Fibroblast of the aortic adventitia (primary cell): Measurements from ENCODE around the gene RORC. TPM values are rescaled to one million over a fixed set of nuclear protein-coding genes. Genes with fewer than 3 reads are reported as not detected.

Source experiments
- DNase-seq: peaks from one replicate; pipeline ENCODE4 v3.0.0-alpha.2; 2010; ENCODE audit warnings: low read depth
- H3K4me3 ChIP-seq: 2 replicates; pipeline ENCODE4 v1.5.1; 2011; ENCODE audit warnings: low read depth, mild to moderate bottlenecking, control low read depth, low read length, moderate library complexity
- total RNA-seq: library from RNA; depleted of rRNA; stranded (reverse); fragments of >200 nt; gene quantifications from 2 replicates; pipeline ENCODE4 v1.2.3, GENCODE V29; 2012; ENCODE audit warnings: low replicate concordance
- TF ChIP-seq, protein P1 (sequence below): IDR thresholded peaks from 2 replicates; pipeline ENCODE4 v1.5.1; 2011; ENCODE audit warnings: mild to moderate bottlenecking, low read length, control low read depth, inconsistent platforms; ENCODE audit not compliant: insufficient read depth

The RORC gene
- total RNA-seq, 1 donor = not detected

DNA sequence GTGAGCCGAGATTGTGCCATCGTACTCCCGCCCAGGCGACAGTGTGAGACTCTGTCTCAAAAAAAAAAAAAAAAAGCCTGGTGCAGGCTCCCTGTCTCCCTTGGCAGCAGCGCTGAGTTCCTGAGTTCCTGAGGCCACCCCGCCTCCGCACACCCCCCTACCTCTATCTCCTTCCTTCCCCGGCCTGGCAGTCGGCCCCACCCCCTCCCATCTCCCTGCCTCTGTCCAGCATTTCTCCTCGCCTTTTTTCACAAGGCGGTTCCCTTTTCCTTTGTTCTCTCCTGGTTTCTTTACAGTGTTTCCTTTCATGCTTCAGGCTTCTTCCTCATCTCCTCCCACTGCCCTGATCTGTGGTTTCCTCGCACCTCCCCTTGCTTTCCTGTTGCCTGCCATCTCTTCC is 2.7 kb downstream of the RORC start:
- peak; percentile 42 for DNase-seq
- TF ChIP-seq, protein P1, sequence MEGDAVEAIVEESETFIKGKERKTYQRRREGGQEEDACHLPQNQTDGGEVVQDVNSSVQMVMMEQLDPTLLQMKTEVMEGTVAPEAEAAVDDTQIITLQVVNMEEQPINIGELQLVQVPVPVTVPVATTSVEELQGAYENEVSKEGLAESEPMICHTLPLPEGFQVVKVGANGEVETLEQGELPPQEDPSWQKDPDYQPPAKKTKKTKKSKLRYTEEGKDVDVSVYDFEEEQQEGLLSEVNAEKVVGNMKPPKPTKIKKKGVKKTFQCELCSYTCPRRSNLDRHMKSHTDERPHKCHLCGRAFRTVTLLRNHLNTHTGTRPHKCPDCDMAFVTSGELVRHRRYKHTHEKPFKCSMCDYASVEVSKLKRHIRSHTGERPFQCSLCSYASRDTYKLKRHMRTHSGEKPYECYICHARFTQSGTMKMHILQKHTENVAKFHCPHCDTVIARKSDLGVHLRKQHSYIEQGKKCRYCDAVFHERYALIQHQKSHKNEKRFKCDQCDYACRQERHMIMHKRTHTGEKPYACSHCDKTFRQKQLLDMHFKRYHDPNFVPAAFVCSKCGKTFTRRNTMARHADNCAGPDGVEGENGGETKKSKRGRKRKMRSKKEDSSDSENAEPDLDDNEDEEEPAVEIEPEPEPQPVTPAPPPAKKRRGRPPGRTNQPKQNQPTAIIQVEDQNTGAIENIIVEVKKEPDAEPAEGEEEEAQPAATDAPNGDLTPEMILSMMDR = no peak
- no peak overlapping the region for H3K4me3 ChIP-seq

DNA sequence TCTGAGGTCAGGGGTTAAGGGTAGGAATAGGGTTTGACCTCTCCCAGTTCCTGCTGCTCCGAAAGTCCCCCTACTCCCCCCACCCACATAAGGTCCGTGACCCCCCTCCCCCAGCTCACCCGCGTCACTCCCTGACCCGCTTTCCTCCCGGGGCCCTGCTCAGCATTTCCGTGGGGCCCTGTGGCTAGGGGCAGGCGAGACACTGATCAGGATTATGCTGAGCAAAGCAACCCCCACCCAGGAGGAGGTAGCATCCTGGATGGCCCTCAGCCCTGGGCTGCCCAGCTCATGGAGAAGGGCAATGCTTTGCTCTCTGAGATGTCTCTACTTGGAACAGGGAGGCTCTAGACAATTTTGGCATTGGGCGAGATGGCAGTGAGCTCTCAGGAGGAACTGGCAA is 3.7 kb downstream of the RORC start:
- no peak for DNase-seq
- TF ChIP-seq, protein P1 = no peak
- H3K4me3 ChIP-seq = no peak overlapping the region

DNA sequence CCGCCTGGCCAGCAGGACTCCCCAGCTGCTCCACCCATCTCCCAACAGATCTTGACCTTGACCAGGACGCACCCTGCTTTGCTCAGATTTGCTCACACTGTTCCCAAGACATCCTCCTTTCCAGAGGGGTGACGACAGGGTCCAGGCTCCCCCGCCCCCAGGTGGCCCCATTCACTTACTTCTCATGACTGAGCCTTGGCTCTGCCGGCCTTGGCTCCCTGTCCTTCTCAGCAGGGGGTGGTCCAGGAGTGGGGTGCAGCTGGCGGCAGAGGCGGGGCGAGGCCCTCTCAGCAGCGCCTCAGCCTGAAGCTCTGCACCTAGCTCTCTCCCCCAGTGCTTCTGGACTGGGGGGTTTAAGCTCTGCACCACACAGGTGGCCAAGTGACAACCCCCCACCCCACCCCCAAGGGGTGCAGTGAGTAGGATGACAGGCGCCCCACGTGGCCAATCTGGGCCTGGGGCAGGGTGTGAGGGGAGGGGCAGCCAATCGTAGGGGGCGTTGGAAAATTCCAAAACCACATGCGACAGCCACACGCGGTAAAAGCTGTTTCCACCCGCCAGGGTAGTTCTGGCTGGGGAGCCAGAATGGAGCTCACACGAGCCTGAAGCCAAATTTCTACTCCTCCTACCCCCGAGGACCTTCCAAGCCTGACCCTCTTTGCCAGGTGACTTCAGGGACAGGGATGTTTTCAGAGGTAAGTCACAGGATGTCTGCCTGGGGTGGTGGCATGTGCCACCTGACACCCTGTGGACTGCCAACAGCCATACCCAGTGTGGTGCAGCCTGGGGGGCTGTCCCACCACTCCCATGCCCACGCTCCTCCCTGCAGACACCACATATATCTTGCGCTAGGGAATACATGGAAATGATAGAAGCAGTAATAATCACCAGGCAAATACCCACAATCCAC is 5.6 kb downstream of the RORC start:
- no peak overlapping the region for H3K4me3 ChIP-seq
- no peak for DNase-seq
- TF ChIP-seq, protein P1 = no peak

DNA sequence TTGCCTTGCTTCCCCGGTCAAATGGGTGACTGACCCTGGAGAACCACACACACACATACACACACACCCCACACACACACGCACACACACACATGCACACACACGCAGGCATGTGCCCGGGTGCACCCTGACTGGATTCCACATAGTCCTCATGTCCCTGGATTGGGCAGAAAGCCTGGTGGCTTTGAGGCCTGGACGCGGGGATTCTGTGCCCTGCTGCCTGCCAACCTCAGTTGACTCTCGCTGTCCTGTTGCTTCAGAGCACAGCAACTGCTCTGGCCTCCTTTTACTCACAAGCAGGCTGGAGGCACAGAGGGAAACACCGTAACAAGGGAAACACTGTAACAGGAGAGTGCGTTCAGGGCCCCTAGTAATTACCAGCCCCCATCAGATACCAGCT is 6.4 kb downstream of the RORC start:
- no peak for DNase-seq
- H3K4me3 ChIP-seq = no peak overlapping the region
- TF ChIP-seq, protein P1 = no peak

DNA sequence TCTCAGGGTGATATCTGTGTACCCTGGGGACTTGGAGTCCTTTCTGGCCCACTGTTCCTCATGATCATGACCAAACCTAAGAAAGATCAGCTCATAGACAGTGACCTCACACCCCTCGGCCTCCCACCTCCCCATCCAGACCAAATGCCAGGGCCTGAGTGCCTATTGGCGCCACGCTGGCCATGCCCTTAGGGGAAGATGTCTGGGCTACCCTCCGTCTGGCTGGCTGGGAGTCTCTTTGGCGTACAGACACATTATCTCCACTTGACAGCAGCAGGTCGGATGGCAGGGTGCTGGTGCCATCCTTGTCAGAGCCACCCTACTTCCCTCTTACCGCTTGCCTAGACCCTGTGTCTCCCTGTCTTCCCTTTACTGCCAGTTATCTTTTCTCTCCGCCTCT is 8.4 kb downstream of the RORC start:
- no peak overlapping the region for H3K4me3 ChIP-seq
- DNase-seq = no peak
- TF ChIP-seq, protein P1 = no peak

DNA sequence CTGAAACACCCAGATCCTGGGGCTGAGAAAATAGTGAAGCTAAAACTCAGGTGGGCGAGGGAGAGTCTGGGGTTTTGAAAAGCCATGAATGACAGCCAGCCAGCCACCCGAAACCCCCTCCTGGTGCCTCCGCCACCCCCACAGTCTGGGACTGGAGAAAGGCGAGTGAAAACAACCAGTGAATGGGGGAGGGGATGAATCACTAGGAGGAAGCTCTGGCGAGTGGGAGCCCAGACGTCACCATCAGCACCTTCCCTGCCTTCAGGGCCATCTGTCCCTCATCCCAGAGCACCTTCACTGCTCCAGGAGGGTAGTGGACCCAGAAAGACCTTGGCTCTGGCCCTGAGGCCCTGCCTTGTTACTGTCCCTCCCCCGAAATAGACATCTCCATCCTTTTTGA is 9.2 kb downstream of the RORC start:
- TF ChIP-seq, protein P1 = no peak
- DNase-seq = no peak
- no peak overlapping the region for H3K4me3 ChIP-seq
